ENCODE results near the gene OTOGL.

DNA sequence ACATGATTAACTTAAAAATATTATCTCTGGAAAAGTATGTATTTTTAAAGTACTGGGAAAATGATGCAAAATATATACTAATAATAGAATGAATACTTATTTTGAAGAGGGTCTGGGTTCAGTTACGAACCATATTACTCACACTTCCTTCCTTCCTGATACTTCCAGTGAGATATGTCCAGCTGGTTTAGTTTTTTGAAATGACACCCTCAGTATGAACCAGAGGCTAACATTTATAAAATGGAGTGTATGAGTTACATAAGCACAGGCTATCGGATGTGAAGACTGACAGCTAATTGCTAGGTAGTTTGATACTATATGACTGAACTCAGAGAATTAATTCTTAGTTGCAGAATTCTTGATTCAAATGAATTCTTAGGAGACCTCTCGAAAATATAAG is 122.9 kb downstream of the OTOGL start:
- TF ChIP-seq, protein P1, sequence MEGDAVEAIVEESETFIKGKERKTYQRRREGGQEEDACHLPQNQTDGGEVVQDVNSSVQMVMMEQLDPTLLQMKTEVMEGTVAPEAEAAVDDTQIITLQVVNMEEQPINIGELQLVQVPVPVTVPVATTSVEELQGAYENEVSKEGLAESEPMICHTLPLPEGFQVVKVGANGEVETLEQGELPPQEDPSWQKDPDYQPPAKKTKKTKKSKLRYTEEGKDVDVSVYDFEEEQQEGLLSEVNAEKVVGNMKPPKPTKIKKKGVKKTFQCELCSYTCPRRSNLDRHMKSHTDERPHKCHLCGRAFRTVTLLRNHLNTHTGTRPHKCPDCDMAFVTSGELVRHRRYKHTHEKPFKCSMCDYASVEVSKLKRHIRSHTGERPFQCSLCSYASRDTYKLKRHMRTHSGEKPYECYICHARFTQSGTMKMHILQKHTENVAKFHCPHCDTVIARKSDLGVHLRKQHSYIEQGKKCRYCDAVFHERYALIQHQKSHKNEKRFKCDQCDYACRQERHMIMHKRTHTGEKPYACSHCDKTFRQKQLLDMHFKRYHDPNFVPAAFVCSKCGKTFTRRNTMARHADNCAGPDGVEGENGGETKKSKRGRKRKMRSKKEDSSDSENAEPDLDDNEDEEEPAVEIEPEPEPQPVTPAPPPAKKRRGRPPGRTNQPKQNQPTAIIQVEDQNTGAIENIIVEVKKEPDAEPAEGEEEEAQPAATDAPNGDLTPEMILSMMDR (IDR thresholded peaks at IDR 0.05; ENCODE audit: insufficient read depth, low read length) = no peak
- TF ChIP-seq POLR2AphosphoS5 (IDR thresholded peaks at IDR 0.05; ENCODE audit: low read depth) (no peak), SPI1 (IDR thresholded peaks at IDR 0.05; ENCODE audit: borderline replicate concordance, low read depth) (no peak), GABPA (IDR thresholded peaks at IDR 0.05; ENCODE audit: low read depth) (no peak)
